Epithelial cell of proximal tubule (primary cell): ENCODE data around the gene ACTL6B. TPM values are rescaled to one million over a fixed set of nuclear protein-coding genes. Genes with fewer than 3 reads are reported as not detected.
A peak's percentile ranks its signal among the peaks of the same experiment; 100 is the strongest.

Source experiments
- DNase-seq: peaks from one replicate; pipeline ENCODE4 v3.0.0-alpha.2; 2011; ENCODE audit warnings: low read depth
- H3K4me3 ChIP-seq: 2 replicates; pipeline ENCODE4 v1.5.1; 2011; ENCODE audit warnings: low read depth, mild to moderate bottlenecking, low read length
- CTCF ChIP-seq: conservative IDR thresholded peaks from 2 replicates; pipeline ENCODE4 v1.5.1; 2012; ENCODE audit warnings: low read depth, mild to moderate bottlenecking, low read length
- total RNA-seq: library from RNA; depleted of rRNA; stranded (reverse); fragments of >200 nt; gene quantifications from 2 replicates; pipeline ENCODE4 v1.2.3, GENCODE V29; 2015

The ACTL6B gene
- total RNA-seq, 1 donor from 2014 or later = not detected

- no peak for TF ChIP-seq CTCF
- H3K4me3 ChIP-seq = no peak overlapping the region
- DNase-seq = no peak
Observed at GRCh38 chr7:100607111-100607510, 49.1 kb downstream of the ACTL6B start.

- no peak for TF ChIP-seq CTCF
- H3K4me3 ChIP-seq = no peak overlapping the region
- DNase-seq = no peak
Observed at GRCh38 chr7:100606313-100606712, 49.9 kb downstream of the ACTL6B start.

- DNase-seq = no peak
- TF ChIP-seq CTCF = no peak
- peak overlapping the region; percentile 84 for H3K4me3 ChIP-seq
Observed at GRCh38 chr7:100604976-100605911, 51.0 kb downstream of the ACTL6B start.

GRCh38 chr7:100604028-100604975 is 51.9 kb downstream of the ACTL6B start:
- TF ChIP-seq CTCF = peak; percentile 45
- no peak for DNase-seq
- H3K4me3 ChIP-seq = peak overlapping the region; percentile 84

- DNase-seq = no peak
- TF ChIP-seq CTCF = no peak
- H3K4me3 ChIP-seq = peak overlapping the region; percentile 84
Observed at GRCh38 chr7:100603726-100604027, 52.6 kb downstream of the ACTL6B start.

- TF ChIP-seq CTCF = no peak
- no peak for DNase-seq
- H3K4me3 ChIP-seq = no peak overlapping the region
Observed at GRCh38 chr7:100602889-100603725, 53.1 kb downstream of the ACTL6B start.
